Amniotic epithelial cell (primary cell): ENCODE data around the gene MRPS22.
A peak's percentile ranks its signal among the peaks of the same experiment; 100 is the strongest.
"Not testable (repeated sequence)": the region's sequence is repeated elsewhere in the genome, so short reads cannot be mapped to it uniquely, and the experiment has no call there.

Experiments
- DNase-seq: peaks from one replicate; pipeline ENCODE4 v3.0.0-alpha.2; 2010; ENCODE audit warnings: low read depth

The MRPS22 gene

GRCh38 chr3:139339219-139339906, 4.5 kb upstream of the MRPS22 start:
- peak; percentile 52 for DNase-seq

- no peak for DNase-seq
Measured at GRCh38 chr3:139340784-139341183, 3.0 kb upstream of the MRPS22 start.

- peak; percentile 7 for DNase-seq
Measured at GRCh38 chr3:139342054-139342453, 1.8 kb upstream of the MRPS22 start.

- DNase-seq = no peak
Measured at GRCh38 chr3:139346771-139347170, 3.0 kb downstream of the MRPS22 start.

- peak; percentile 77 for DNase-seq
Measured at GRCh38 chr3:139353920-139354556, 10.2 kb downstream of the MRPS22 start.

GRCh38 chr3:139354661-139355060, 10.8 kb downstream of the MRPS22 start:
- DNase-seq = no peak

GRCh38 chr3:139355476-139355875, 11.7 kb downstream of the MRPS22 start:
- peak; percentile 77 for DNase-seq

GRCh38 chr3:139355891-139356290, 12.1 kb downstream of the MRPS22 start:
- no peak for DNase-seq

GRCh38 chr3:139357899-139358298, 14.1 kb downstream of the MRPS22 start:
- no peak for DNase-seq

- no peak for DNase-seq
Measured at GRCh38 chr3:139358841-139359562, 15.2 kb downstream of the MRPS22 start.

- no peak for DNase-seq
Measured at GRCh38 chr3:139361276-139361675, 17.5 kb downstream of the MRPS22 start.

- DNase-seq = no peak
Measured at GRCh38 chr3:139364549-139364948, 20.7 kb downstream of the MRPS22 start.

- no peak for DNase-seq
Measured at GRCh38 chr3:139374099-139374498, 30.3 kb downstream of the MRPS22 start.

- no peak for DNase-seq
Measured at GRCh38 chr3:139377378-139377777, 33.6 kb downstream of the MRPS22 start.

GRCh38 chr3:139378587-139379241, 34.9 kb downstream of the MRPS22 start:
- DNase-seq = no peak

GRCh38 chr3:139380575-139380974, 36.8 kb downstream of the MRPS22 start:
- no peak for DNase-seq

GRCh38 chr3:139382291-139382690, 38.5 kb downstream of the MRPS22 start:
- DNase-seq = not testable (repeated sequence)

- no peak for DNase-seq
Measured at GRCh38 chr3:139388077-139388476, 44.3 kb downstream of the MRPS22 start.

- DNase-seq = peak; percentile 10
Measured at GRCh38 chr3:139388821-139389551, 45.2 kb downstream of the MRPS22 start.

- peak; percentile 98 for DNase-seq
Measured at GRCh38 chr3:139389552-139390368, 45.9 kb downstream of the MRPS22 start, which contains the start of gene COPB2. COPB2 (minus strand) TSS chr3:139389647; CDS start chr3:139389550, 97 bp downstream.

GRCh38 chr3:139394116-139394515, 50.3 kb downstream of the MRPS22 start:
- DNase-seq = peak; percentile 89
